CD14-positive monocyte (primary cell): ENCODE measurements around the gene POGLUT2. TPM values are rescaled to one million over a fixed set of nuclear protein-coding genes. Genes with fewer than 3 reads are reported as not detected.

ENCODE experiments used
- DNase-seq, 3 donors: peaks; one replicate each; pipeline ENCODE4 v3.0.0-alpha.2; 2011 to 2022
- H2AFZ ChIP-seq: 2 replicates; pipeline ENCODE4 v1.6.0; 2012; ENCODE audit warnings: mild to moderate bottlenecking, low read depth, low read length, inconsistent platforms; ENCODE audit not compliant: insufficient read depth, poor library complexity, severe bottlenecking
- H3K27ac ChIP-seq, 2 donors: 1 replicate in 1 of 2; 2 replicates in 1 of 2; pipeline ENCODE4 v1.5.1; 2012 to 2013; ENCODE audit warnings: low read length in 2 of 2, control low read depth in 1 of 2, inconsistent platforms in 1 of 2, low read depth in 1 of 2, mild to moderate bottlenecking in 1 of 2
- H3K27me3 ChIP-seq, 2 donors: one replicate each; pipeline versions ENCODE4 v1.6.0 to v1.6.1; 2011 to 2013; ENCODE audit warnings: low read length in 2 of 2; ENCODE audit not compliant: control insufficient read depth in 2 of 2, insufficient read depth in 2 of 2
- H3K36me3 ChIP-seq, 2 donors: replicated peaks in 1 of 2; 1 replicate in 1 of 2; 2 replicates in 1 of 2; pipeline versions ENCODE4 v1.5.1 to v1.6.1; 2012 to 2013; ENCODE audit warnings: low read length in 2 of 2, control low read depth in 1 of 2, inconsistent platforms in 1 of 2, mild to moderate bottlenecking in 1 of 2; ENCODE audit not compliant: insufficient read depth in 2 of 2, control insufficient read depth in 1 of 2
- H3K4me1 ChIP-seq, 2 donors: 1 replicate in 1 of 2; 2 replicates in 1 of 2; pipeline versions ENCODE4 v1.5.1 to v1.6.1; 2012 to 2013; ENCODE audit warnings: low read length in 2 of 2, control low read depth in 1 of 2, inconsistent platforms in 1 of 2, mild to moderate bottlenecking in 1 of 2, moderate library complexity in 1 of 2; ENCODE audit not compliant: insufficient read depth in 2 of 2, control insufficient read depth in 1 of 2
- H3K4me2 ChIP-seq: replicated peaks from 2 replicates; pipeline ENCODE3; 2012; ENCODE audit warnings: low read length, moderate library complexity, mild to moderate bottlenecking; ENCODE audit not compliant: poor library complexity, severe bottlenecking; ENCODE audit errors: extremely low read depth
- H3K4me3 ChIP-seq, 3 experiments: fragments of 200-600 bp in 1 of 3; sonication (generic) in 1 of 3; replicated peaks in 1 of 3; 1 replicate in 2 of 3; 2 replicates in 1 of 3; pipeline ENCODE4 v1.5.1; 2011 to 2013; ENCODE audit warnings: low read length in 3 of 3, mild to moderate bottlenecking in 3 of 3, control low read depth in 2 of 3, low read depth in 2 of 3, inconsistent platforms in 1 of 3, moderate library complexity in 1 of 3
- H3K79me2 ChIP-seq: 2 replicates; pipeline ENCODE4 v1.6.0; 2012; ENCODE audit warnings: mild to moderate bottlenecking, control low read depth, inconsistent platforms, low read length, moderate library complexity; ENCODE audit not compliant: insufficient read depth
- H3K9ac ChIP-seq: 2 replicates; pipeline ENCODE4 v1.6.0; 2017; ENCODE audit warnings: low read length, mild to moderate bottlenecking; ENCODE audit not compliant: insufficient read depth, poor library complexity, severe bottlenecking
- H3K9me3 ChIP-seq, 2 donors: replicated peaks in 1 of 2; 1 replicate in 1 of 2; 2 replicates in 1 of 2; pipeline versions ENCODE4 v1.5.1 to v1.6.1; 2012 to 2013; ENCODE audit warnings: low read length in 2 of 2, control low read depth in 1 of 2; ENCODE audit not compliant: control insufficient read depth in 1 of 2, insufficient read depth in 1 of 2
- H4K20me1 ChIP-seq: 2 replicates; pipeline ENCODE4 v1.6.0; 2012; ENCODE audit warnings: mild to moderate bottlenecking, low read length, control low read depth, moderate library complexity; ENCODE audit not compliant: insufficient read depth
- H3K27ac Mint-ChIP-seq, 7 donors: one replicate each; pipeline ENCODE4 v1.8.0; 2020; ENCODE audit warnings: mild to moderate bottlenecking in 7 of 7, mixed read lengths in 7 of 7, moderate library complexity in 6 of 7, inconsistent platforms in 2 of 7
- H3K27me3 Mint-ChIP-seq, 3 donors: one replicate each; pipeline ENCODE4 v1.8.0; 2021 to 2022; ENCODE audit warnings: low read depth in 3 of 3, mild to moderate bottlenecking in 3 of 3, mixed read lengths in 3 of 3, moderate library complexity in 3 of 3, inconsistent platforms in 1 of 3
- H3K36me3 Mint-ChIP-seq, 2 donors: one replicate each; pipeline ENCODE4 v1.8.0; 2020; ENCODE audit warnings: mixed read lengths in 2 of 2, inconsistent platforms in 1 of 2, mild to moderate bottlenecking in 1 of 2
- H3K4me1 Mint-ChIP-seq: one replicate; pipeline ENCODE4 v1.8.0; 2020; ENCODE audit warnings: mild to moderate bottlenecking, mixed read lengths
- H3K4me3 Mint-ChIP-seq, 2 donors: one replicate each; pipeline ENCODE4 v1.8.0; 2020; ENCODE audit warnings: mild to moderate bottlenecking in 2 of 2, mixed read lengths in 2 of 2, moderate library complexity in 1 of 2
- H3K9me3 Mint-ChIP-seq, 7 donors: one replicate each; pipeline ENCODE4 v1.8.0; 2020 to 2022; ENCODE audit warnings: mixed read lengths in 7 of 7, mild to moderate bottlenecking in 6 of 7, moderate library complexity in 6 of 7, inconsistent platforms in 2 of 7
- CTCF ChIP-seq: fragments of 200-600 bp; IDR thresholded peaks from one replicate; pipeline ENCODE4 v1.8.0; 2022; ENCODE audit warnings: antibody characterized with exemption, mild to moderate bottlenecking
- WGBS: methylation state at CpG from one replicate; pipeline ENCODE4 v1.1.5; 2013; ENCODE audit warnings: missing lambda C conversion rate; ENCODE audit not compliant: insufficient coverage; 5-methylcytosine and 5-hydroxymethylcytosine counted together
- intact Hi-C, 2 donors: fragments of 100-400 bp; cut with micrococcal nuclease; formaldehyde crosslinking; loops; one replicate each; pipeline versions ENCODE4 v1.15.0 to v1.15.1; 2023
- polyA plus RNA-seq, 3 donors: library from polyadenylated mRNA; depleted of rRNA in 1 of 3; unstranded in 2 of 3; stranded (reverse) in 1 of 3; fragments of 300-500 nt in 2 of 3; fragments of >200 nt in 1 of 3; fragmentation: Illumina TruSeq in 2 of 3; gene quantifications; 1 replicate in 2 of 3; 2 replicates in 1 of 3; pipeline ENCODE4 v1.2.3, GENCODE V29; 2012 to 2021

POGLUT2 gene
- polyA plus RNA-seq, 3 donors: 0.22 TPM; not detected in 2

DNA sequence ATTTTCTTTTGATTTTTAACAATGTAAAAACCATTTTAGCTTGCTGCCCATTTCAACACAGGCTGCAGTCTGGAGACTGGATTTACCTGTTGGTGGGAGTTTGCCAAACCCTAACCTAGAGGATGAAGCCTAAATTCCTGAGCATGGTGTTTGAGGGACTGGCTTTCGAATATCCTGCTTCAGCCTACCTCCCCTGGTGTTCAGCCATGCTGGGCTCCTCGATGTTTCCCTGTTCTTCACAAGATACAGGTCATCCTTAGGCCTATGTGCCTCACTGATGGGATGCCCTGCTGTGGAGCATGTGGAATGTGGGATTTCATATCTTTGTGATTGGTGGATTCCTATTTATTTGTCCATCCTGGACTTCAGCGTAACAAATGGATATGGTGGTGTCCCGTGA is 26.6 kb upstream of the POGLUT2 start:
- no peak for TF ChIP-seq CTCF
- Histone ChIP-seq H3K36me3 (no peaks in the 10 kb centered on the region), H3K27ac (no peak overlapping the region), H2AFZ (no peak overlapping the region), H3K27me3 (no peaks in the 10 kb centered on the region), H4K20me1 (no peaks in the 10 kb centered on the region), H3K9ac (no peak overlapping the region), H3K4me1 (no peaks in the 10 kb centered on the region), H3K79me2 (no peaks in the 10 kb centered on the region), H3K4me2 (no peak overlapping the region), H3K9me3 (no peaks in the 10 kb centered on the region), H3K4me3 (no peak overlapping the region)
- intact Hi-C loops: no loop called here
- no peak overlapping the region for H3K4me3 Mint-ChIP-seq
- no peaks in the 10 kb centered on the region for H3K9me3 Mint-ChIP-seq
- WGBS: 95% methylated on average over 4 of the region's 4 CpGs
- peaks cover 7 to 14% of the 10 kb centered on the region in 2 donors for H3K36me3 Mint-ChIP-seq
- peak overlapping the region in 1 of 7 donors; percentile 6 for H3K27ac Mint-ChIP-seq
- DNase-seq: no peak
- H3K4me1 Mint-ChIP-seq: peaks cover 8% of the 10 kb centered on the region
- H3K27me3 Mint-ChIP-seq: no peaks in the 10 kb centered on the region

DNA sequence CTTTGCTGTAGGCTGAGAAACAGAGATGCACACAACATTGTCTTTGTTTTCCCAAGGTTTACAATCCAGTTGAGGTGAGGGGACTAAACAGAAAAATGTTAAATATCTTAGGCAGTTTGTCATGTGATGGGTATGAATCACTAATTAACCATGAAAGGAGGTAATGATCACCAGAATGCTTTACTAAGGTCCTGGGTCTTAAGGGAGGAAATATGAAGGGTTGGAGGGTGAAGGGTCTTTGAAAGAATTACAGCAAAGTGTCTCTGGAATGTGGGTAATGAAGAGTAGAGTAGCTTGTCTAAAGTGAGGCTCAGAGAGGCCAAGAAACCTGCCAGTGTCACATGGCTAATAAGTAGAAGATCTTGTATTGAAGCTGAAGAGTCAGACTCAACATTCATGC is 19.1 kb upstream of the POGLUT2 start:
- H3K4me1 Mint-ChIP-seq: no peaks in the 10 kb centered on the region
- Histone ChIP-seq H3K27me3 (no peaks in the 10 kb centered on the region), H3K4me2 (no peak overlapping the region), H3K4me1 (no peaks in the 10 kb centered on the region), H3K4me3 (no peak overlapping the region), H3K79me2 (no peaks in the 10 kb centered on the region), H4K20me1 (no peaks in the 10 kb centered on the region), H2AFZ (no peak overlapping the region), H3K27ac (no peak overlapping the region), H3K36me3 (no peaks in the 10 kb centered on the region), H3K9me3 (no peaks in the 10 kb centered on the region), H3K9ac (no peak overlapping the region)
- no peaks in the 10 kb centered on the region for H3K9me3 Mint-ChIP-seq
- H3K4me3 Mint-ChIP-seq: no peak overlapping the region
- DNase-seq: no peak
- peaks cover 16 to 18% of the 10 kb centered on the region in 2 donors for H3K36me3 Mint-ChIP-seq
- no peak for TF ChIP-seq CTCF
- H3K27me3 Mint-ChIP-seq: no peaks in the 10 kb centered on the region
- intact Hi-C loops: no loop called here
- peak overlapping the region in 1 of 7 donors; percentile 11 for H3K27ac Mint-ChIP-seq
